Measurements from ENCODE around the gene ARHGAP19.

- TF ChIP-seq EZH2 (IDR thresholded peaks at IDR 0.05; ENCODE audit: borderline replicate concordance, low read depth, low read length, poor library complexity, severe bottlenecking) (no peak), CTCF (conservative IDR thresholded peaks at IDR 0.05; ENCODE audit: low read depth, low read length) (no peak)
These were observed 15.7 kb upstream of the ARHGAP19 start for GRCh38 chr10:97307866-97308780.

Measured in A673 (cell line).